ENCODE measurements around the gene METAP1. TPM values are rescaled to one million over a fixed set of nuclear protein-coding genes. Genes with fewer than 3 reads are reported as not detected.
A peak's percentile ranks its signal among the peaks of the same experiment; 100 is the strongest.
"Not testable (repeated sequence)": the region's sequence is repeated elsewhere in the genome, so short reads cannot be mapped to it uniquely, and the experiment has no call there.

The METAP1 gene
- 69.1 TPM for polyA plus RNA-seq (2012; ENCODE audit: insufficient read depth, insufficient read length)

- peak within 1 kb of the TSS; percentile 81 for H3K4me3 ChIP-seq (ENCODE audit: low read length)
- peak; percentile 95 for DNase-seq (ENCODE audit: low read depth, low spot score)
Observed at GRCh38 chr4:98995183-98996055, at the start of gene METAP1. TSS of gene METAP1 (plus strand) at chr4:98995721. CDS start at chr4:98995754, 33 bp downstream.

GRCh38 chr4:98946359-98946758, 49.2 kb upstream of the METAP1 start:
- no peak overlapping the region for H3K4me3 ChIP-seq (ENCODE audit: low read length)
- DNase-seq (ENCODE audit: low read depth, low spot score): no peak

- H3K4me3 ChIP-seq (ENCODE audit: low read length): no peak overlapping the region
- no peak for DNase-seq (ENCODE audit: low read depth, low spot score)
Observed at GRCh38 chr4:98950925-98951324, 44.6 kb upstream of the METAP1 start.

DNA sequence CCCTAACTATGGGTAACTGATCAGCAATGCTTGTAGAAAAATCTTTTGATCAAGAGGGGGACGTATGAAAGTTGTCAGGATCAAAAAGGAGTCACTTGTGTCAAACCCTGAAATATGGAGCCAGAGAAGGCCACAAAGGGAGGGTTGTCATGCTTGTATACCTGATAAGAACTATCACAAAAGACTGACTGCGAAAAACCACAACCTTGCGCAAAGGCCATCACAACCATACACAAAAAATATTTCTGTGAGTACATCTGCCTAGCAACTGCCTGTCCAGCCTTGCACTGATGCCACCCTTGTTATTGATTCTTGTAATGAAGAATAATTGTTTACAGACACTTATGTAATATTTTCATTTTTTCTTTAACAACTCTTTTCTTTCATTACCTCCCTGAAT, 43.8 kb upstream of the METAP1 start:
- DNase-seq (ENCODE audit: low read depth, low spot score): no peak
- no peak overlapping the region for H3K4me3 ChIP-seq (ENCODE audit: low read length)

GRCh38 chr4:98955229-98955628, 40.3 kb upstream of the METAP1 start:
- no peak for DNase-seq (ENCODE audit: low read depth, low spot score)
- H3K4me3 ChIP-seq (ENCODE audit: low read length): no peak overlapping the region

- DNase-seq (ENCODE audit: low read depth, low spot score): no peak
- no peak overlapping the region for H3K4me3 ChIP-seq (ENCODE audit: low read length)
Observed at GRCh38 chr4:98958065-98958464, 37.5 kb upstream of the METAP1 start.

DNA sequence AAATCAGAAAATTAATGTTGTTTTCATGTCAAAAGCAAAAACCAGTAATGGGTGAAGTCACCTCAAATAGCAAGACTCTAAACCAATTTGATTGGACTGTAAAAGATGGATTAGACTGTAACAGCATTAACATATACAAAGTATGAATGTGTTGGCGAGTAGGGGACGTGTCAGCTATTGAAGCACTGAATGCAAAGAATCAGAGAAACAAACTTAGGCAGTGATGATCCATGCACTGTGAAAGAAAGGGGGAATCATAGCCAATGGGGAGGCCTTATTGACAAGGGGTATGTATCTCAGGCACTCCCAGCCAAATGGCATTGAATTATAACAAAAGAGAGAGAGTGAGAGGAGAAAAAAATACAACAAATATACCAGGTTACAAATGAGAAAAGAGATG, 36.1 kb upstream of the METAP1 start:
- no peak overlapping the region for H3K4me3 ChIP-seq (ENCODE audit: low read length)
- DNase-seq (ENCODE audit: low read depth, low spot score): no peak

DNA sequence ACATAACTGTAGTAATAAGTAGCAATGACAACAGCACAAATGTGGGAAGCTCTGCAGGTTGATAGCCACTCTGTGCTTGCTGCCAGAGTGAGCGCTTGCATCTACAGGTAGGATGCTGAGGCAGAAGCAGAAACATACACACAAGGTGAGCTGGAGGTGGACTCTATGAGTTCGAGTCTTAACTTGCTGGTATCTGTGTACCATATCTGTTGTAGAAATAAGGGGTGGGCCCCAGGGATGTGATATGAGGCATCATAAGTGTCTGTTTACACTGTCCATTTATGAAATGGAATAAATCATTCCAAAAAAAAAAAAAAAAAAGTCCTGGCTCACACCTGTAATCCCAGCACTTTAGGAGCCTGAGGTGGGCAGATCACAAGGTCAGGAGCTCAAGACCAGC, 33.8 kb upstream of the METAP1 start:
- no peak for DNase-seq (ENCODE audit: low read depth, low spot score)
- no peak overlapping the region for H3K4me3 ChIP-seq (ENCODE audit: low read length)

- no peak overlapping the region for H3K4me3 ChIP-seq (ENCODE audit: low read length)
- DNase-seq (ENCODE audit: low read depth, low spot score): no peak
Observed at GRCh38 chr4:98963538-98964433, 31.7 kb upstream of the METAP1 start.

- no peak for DNase-seq (ENCODE audit: low read depth, low spot score)
- no peak overlapping the region for H3K4me3 ChIP-seq (ENCODE audit: low read length)
Observed at GRCh38 chr4:98966926-98967325, 28.6 kb upstream of the METAP1 start.

DNA sequence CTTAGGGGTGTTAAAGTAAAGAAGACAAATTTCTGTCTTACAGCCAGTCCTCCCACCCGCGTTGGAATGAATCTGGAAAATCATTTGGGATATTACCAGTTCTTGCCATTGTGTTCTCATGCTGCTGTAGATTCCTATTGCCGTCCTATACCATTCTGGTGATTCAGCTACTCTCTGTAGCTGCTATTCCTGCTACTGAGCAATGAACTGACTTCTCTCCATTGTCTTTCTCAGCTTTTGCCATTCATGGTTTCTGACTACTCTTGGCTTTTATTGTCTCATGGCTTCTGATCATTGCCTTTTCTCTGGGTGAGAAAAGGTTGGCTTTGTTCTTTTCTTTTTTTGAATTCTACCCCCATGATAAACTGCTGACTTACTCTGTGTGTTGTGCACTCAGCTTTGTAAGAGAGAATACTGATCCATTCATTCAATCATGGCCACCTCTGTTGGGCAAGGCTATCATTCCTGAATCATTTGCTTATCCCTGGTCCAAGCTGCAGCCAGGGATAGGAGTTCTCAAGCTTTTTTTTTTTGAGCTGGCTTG, 27.7 kb upstream of the METAP1 start:
- no peak for DNase-seq (ENCODE audit: low read depth, low spot score)
- H3K4me3 ChIP-seq (ENCODE audit: low read length): no peak overlapping the region

DNA sequence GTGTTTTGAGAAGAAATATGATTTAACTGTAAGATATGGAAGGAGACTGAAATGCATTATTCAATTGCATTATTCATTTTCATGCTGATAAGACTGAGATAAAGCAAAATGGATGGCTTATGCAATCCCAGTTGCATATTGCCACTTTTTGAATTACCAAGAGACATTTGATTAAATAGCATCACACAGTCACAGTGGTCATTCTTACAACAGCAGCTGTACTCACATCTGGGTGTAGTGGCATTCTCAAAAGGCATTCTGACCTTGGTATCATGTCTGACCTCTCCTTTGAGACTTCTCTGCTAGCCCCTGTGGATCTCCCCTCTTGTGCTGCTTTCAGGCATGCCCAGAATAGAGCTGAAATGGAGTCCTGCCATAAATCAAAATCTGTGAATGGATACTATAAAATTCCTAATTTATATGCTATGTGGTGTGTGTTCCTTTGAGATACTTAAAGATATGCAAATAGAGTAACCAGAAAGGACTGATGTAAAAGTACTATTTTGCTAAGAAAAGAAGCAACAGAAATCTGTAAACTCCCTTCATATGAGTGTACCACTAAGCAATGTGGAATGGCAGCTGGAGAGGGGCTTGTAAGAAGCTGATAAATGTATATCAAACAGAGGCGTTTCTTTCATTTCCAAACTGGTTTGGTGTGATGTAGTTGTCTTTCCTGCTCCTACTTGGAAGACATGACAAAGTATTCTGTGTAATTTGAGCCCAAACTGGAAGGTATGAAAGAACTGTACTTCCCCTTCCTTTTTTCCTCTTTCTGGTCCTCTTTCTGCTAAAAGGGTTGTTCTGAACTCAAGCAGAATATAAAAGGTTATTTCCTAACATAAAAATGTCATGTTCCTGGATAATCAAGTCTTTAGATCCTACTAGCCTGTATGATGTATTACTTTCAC, 25.4 kb upstream of the METAP1 start:
- no peak overlapping the region for H3K4me3 ChIP-seq (ENCODE audit: low read length)
- no peak for DNase-seq (ENCODE audit: low read depth, low spot score)

- no peak for DNase-seq (ENCODE audit: low read depth, low spot score)
Observed at GRCh38 chr4:98976716-98977115, 18.8 kb upstream of the METAP1 start.

DNA sequence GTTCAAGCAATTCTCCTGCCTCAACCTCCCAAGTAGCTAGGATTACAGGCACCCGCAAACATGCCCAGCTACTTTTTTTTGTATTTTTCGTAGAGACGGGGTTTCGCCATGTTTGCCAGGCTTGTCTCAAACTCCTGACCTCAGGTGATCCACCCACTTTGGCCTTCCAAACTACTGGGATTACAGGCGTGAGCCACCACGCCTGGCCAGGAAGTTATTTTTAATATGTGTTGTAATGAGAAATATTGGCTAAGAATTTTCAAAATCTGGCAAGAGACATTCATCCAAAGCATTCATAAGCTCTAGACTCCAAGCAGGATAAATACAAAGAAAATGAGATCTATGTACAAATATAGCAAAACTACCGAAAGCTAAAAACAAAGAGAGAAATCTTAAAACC, 18.0 kb upstream of the METAP1 start:
- DNase-seq (ENCODE audit: low read depth, low spot score): no peak
- H3K4me3 ChIP-seq (ENCODE audit: low read length): no peak overlapping the region

More at GRCh38 chr4:98976716-98977115, 18.8 kb upstream of the METAP1 start:
- H3K4me3 ChIP-seq (ENCODE audit: low read length): no peak overlapping the region

- no peak overlapping the region for H3K4me3 ChIP-seq (ENCODE audit: low read length)
- DNase-seq (ENCODE audit: low read depth, low spot score): no peak
Observed at GRCh38 chr4:98987720-98988119, 7.8 kb upstream of the METAP1 start.

DNA sequence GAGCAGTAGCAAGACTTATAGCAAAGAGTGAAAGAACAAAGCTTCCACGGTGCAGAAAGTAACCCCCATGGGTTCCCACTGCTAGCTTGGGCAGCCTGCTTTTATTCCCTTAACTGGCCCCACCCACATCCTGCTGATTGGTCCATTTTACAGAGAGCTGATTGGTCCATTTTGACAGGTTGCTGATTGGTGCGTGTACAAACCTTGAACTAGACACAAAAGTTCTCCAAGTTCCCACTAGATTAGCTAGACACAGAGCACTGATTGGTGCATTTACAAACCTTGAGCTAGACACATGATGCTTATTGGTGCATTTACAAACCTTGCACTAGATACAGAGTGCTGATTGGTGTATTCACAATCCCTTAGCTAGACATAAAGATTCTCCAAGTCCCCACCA, 2.7 kb upstream of the METAP1 start:
- DNase-seq (ENCODE audit: low read depth, low spot score); H3K4me3 ChIP-seq (ENCODE audit: low read length): not testable (repeated sequence)

- no peak for DNase-seq (ENCODE audit: low read depth, low spot score)
- no peak overlapping the region for H3K4me3 ChIP-seq (ENCODE audit: low read length)
Observed at GRCh38 chr4:98993419-98994071, 2.0 kb upstream of the METAP1 start.

GRCh38 chr4:98994474-98995182, 893 bp upstream of the METAP1 start:
- peak overlapping the region; percentile 64 for H3K4me3 ChIP-seq (ENCODE audit: low read length)
- DNase-seq (ENCODE audit: low read depth, low spot score): no peak
